Mucosa of gallbladder (tissue), 1 donor: Measurements from ENCODE around the gene SDE2. TPM values are rescaled to one million over a fixed set of nuclear protein-coding genes. Genes with fewer than 3 reads are reported as not detected.
"Not testable (repeated sequence)": the region's sequence is repeated elsewhere in the genome, so short reads cannot be mapped to it uniquely, and the experiment has no call there.

Source experiments
- DNase-seq: peaks from one replicate; pipeline ENCODE4 v3.0.0-alpha.2; 2020; ENCODE audit warnings: low spot score
- total RNA-seq: library from RNA; stranded (reverse); gene quantifications from one replicate; pipeline ENCODE4 v1.2.1, GENCODE V29; 2021
- donor health status: DM: no; HTN: no; CAD: no.

Gene SDE2
- total RNA-seq, result 15.0 TPM

DNA sequence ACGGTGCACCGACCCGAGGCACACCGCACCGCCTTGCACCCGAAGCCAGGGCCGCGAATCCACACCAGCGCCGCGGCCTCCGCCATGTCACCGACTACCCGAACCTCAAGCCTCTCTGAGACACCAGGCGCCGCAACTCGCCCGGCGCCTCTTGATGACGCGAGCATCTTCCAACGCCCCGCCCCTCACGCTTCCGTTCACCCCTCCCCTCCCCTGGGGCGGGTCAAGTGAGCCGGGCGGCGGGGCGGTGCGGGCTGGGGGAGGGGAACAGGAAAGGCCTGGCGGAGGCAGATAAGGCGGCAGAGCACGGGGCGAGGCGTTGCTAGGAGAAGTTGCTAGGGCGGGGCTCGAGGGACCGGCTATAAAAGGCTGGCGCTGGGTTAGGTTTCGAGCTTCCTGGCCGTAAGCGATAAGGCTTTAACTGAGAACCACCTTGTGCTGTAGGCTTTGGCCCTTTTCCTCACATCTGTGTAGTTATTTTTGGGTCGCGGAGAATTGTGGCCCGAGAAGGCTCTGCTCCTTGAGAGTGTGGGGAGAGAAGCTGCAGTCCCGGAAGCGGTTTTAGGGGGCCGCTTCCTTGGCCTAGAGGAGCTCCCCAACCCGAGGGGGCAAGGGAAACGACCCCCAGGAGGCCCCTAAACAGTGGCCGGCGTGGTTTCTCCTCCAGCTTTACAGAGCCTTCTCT lies at the start of gene SDE2:
Gene SDE2, minus strand, starts transcription at position 117 of the 685 bp plus-strand sequence. Its CDS starts 31 bp downstream, at position 86.
- DNase-seq, result peak; percentile 100

DNA sequence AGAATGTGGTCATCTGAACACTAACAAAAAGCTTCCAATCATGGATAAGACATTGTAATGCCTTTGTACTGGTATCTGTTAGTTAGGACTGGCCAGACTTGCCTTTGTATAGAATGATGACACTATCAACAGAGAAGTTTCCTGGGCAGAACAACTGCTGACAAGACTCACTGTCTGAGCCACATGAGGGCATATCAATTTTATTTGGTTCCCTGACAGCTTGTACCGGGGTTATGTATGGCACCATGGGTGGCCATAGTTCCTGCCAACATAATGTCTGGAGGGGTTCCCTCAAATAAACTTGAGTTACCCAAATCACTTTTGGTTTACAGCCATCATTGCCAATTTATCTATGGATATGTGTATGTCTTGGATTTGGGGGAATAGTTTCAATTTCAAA lies 49.7 kb upstream of the SDE2 start:
- no peak for DNase-seq

DNA sequence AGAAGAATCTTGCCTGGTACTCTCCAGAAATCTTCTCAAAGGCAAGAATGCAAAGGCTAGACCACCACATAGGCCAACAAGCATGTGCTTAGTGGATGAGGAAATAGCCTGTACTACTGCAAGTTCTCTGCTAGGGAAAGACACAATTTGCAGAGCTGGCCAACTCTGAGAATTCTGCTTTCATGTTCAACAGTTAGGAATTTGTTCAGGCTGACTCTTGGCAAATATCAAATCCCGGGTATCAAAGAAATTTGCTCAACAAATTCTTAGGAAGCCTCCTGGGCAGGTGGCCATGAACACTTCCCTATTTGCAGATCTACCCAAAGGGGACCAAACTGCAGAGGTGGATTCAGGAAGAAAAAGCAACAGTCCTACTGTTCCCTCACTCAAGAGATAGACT lies 48.4 kb upstream of the SDE2 start:
- DNase-seq, result no peak

DNA sequence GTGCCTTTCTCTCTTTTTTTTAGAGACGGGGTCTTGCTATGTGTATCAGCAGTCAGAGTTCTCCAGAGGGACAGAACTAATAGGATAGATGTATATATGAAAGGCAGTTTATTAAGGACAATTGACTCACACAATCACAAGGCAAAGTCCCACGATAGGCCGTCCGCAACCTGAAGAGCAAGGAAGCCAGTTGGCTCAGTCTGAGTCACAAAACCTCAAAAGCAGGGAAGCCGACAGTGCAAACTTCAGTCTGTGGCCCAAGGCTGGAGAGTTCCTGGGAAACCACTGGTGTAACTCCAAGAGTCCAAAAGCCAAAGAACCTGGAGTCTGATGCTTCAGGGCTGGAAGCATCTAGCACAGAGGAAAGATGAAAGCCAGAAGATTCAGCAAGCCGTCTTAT lies 47.1 kb upstream of the SDE2 start:
- DNase-seq, result no peak

DNA sequence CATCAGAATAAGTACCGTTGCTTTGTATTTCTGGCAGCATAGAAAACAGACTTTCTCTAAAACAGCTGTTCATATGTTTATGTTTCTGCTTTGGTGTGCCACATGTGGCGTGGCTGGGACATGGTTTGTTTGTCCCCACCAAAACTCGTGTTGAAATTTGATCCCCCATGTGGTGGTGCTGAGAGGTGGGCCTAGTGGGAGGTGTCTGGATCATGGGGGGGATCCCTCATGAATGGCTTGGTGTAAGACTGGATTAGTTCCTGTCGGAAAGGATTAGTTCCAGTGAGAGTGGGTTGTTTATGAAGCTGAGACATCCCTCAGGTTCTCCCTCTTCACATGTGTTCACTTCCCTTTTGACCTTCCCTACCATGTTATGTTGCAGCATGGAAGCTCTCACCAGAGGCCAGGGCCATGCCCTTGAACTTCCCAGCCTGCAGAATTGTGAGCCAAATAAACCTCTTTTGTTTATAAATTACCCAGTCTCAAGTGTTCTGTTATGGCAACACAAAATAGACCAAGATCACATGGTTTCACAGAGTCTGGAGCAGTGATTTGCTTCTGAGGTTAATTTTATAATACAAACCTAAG lies 45.5 kb upstream of the SDE2 start:
- DNase-seq, result no peak

DNA sequence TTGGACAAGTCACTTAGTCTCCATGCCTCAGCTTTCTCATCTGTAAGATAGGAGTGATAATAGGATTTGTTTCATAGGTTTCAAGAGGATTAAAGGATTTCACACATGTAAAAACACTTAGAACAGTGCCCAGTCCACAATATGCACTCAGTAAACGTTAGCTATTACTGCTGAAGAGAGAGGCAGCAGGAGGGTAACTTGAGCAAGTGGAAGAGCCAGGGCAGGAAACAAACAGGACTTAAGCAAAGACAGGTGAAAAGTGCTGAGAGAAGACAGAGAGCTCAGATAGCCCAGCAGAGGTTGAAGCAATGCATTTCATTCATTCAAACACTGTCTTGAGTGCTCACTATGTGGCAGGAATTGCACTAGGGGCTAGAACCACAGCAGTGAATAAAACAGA lies 42.3 kb upstream of the SDE2 start:
- no peak for DNase-seq

DNA sequence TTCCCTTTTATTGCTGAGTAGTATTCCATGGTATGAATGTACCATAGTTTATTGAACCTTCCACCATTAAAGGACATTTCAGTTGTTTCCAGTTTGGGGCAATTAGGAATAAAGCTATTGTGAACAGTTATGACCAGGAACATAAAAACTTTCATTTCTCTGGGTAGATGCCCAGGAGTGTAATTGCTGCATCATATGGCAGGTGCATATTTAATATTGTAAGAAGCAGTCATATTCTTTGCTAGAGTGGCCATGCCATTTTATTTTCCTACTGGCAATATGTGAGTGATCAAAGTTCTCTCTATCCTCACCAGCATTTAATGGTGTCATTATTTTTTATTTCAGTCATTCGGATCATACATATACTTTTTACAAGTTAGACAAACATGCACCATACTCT lies 39.5 kb upstream of the SDE2 start:
- DNase-seq, result no peak

DNA sequence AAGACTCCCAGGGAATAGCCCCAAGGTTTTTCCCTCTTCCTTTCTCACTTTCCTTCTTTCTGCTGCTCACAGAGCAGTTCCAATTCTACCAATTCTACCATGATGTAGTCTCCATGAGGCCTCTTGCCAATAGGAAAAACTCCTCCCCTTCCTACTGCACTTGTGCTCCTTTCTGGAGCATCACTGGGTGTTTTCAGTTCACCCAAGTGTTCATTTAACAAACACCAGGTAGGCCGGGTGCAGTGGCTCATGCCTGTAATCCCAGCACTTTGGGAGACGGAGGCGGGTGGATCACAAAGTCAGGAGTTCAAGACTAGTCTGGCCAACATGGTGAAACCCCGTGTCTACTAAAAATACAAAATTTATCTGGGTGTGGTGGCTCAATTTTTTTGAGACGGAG lies 36.8 kb upstream of the SDE2 start:
- DNase-seq, result no peak

DNA sequence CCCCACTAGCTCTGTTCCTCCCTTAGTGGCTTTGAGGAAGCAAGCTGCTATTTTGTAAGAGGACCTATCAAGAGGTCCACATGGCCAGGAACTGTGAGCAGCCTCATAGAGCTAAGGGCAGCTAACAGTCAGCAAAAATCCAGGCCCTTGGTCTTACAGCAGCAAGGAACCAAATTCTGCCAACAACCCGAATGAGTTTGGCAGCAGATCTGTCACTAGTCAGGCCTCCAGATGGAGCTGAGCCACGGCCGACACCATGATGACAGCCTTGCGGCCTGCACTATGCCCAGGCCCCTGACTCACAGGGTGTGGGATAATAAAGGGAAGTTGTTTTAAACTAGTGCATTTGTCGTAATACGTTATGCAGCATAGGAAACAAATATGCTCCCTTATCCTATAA lies 35.3 kb upstream of the SDE2 start:
- DNase-seq, result peak; percentile 80

DNA sequence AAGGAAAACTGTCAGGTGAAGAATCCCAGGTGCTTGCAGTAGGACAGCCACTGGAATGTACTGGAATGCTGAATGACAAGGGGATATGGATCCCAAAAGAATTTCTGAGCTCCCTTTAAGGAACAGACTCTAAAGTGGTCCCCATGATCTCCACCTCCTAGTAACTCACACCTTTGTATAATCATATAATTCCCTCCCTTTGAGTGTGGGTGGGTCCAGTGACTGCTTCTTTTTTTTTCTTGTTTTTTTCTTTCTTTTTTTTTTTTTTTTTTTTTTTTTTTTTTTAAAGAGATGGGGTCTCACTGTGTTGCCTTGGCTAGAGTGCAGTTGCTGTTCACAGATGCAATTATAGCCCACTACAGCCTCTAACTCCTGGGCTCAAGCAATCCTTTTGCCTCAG lies 34.8 kb upstream of the SDE2 start:
- no peak for DNase-seq

DNA sequence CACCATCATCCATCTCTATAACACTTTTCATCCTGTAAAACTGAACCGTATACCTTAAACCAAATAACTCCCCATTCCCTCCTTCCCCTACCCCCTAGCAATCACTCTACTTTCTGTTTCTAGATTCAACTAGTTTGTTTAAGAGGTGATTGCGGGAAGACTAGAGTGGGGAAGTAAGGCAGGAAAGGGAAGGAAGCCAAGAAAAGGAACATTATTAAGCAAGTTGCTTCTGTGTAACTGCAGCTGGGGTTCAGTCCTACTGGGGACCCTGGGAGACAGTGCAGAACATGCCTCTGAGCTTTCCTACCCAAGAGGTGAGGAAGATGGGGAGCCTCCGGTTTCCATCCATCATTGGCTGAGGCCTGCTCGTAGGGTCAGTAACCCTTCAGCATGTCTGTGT lies 34.4 kb upstream of the SDE2 start:
- no peak for DNase-seq

DNA sequence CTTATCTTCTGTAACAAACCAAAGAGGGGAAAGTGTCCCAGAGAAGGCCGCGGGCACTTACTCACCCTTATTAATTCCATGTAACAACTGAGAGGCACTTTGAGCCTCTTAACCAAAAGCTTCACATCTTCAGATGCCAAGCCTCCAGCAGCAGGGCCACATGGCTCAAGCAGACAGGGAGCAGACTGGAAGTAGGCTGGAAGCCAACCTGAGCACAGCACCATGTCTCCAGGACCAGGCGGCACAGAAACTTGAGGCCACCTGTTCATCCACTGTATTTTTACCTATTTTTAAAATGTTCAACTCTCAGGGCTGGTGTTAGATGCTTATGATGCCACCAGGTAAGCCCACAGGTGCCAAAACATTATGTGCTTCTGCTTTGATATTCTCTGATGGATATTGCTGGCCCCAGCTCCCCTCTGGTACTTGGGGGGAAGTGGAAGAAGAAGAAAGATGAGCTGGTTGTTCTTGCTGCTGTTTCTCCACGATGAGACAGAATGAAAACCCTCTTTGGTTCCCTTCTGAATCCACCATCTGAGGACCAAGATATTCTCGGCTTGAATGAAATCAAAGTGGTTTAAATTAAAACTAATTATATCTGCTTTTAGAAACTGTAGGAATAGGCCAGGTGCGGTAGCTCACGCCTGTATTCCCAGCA lies 30.6 kb upstream of the SDE2 start:
- no peak for DNase-seq

DNA sequence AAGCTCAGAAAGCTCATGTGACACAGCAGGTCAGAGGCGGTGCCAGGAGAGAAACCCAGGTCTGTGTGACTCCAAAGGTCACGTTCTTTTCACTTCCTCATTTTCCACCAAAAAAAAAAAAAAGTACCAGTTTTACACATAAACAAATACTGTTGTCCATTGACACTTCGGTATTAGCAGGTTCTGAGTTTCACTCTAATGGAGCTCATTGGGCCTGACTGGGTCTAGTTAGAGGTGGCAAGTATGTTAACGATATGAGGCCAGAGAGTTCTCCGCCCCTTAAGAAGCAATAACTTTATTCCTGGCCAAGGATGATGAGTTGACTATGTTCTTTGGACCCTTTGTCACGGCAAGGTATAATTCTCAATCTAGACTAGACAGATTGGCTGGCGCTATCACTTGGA lies 30.0 kb upstream of the SDE2 start:
- DNase-seq, result peak; percentile 37

DNA sequence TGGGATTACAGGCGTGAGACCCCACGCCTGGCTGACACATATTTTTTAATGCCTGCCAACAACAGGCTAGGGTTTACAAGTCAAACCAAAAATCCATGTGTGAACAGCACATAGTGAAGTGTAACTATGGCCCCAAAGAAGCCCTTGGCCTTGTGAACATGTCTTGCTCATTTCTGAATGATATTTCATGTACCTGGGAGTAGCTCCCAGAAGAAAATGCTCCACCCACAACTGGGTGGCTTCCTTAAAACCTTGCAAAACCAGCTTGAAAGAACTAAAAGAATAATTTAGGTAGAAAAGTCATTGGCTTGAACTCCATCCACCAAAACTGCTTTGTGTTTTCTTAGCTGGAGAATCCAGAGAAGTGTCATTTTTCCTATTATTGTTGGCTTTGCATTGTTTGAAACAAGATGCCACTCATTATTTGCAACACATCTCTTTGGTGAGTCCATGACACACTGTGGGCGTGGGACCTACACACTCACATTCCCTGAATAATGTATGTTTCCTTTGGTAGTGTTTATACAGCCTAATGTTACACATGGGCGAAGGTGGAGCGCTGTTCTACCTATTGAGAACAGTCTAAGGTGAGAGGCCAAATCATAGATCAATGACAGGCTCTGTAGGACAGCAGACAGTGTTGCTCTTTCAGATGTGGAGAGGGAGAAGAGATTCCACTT lies 28.5 kb upstream of the SDE2 start:
- DNase-seq, result no peak

DNA sequence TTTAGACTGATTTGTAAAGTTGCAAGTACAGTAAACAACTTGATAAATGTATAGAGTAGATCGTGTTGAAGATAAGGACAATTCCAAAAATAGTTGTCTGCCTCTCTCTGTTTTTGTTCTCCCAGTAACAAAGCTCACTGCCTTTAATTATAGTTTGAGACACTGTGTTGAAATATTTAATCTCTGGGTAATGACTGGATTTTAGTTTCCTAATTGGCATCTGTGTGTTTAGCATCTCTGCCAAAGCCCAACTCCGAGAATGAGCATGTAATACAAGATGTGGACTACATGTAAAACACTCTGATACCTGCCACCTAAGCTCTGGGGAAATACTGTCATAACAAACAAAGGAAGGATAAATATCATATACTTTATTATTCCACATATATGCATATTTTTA lies 27.7 kb upstream of the SDE2 start:
- no peak for DNase-seq

DNA sequence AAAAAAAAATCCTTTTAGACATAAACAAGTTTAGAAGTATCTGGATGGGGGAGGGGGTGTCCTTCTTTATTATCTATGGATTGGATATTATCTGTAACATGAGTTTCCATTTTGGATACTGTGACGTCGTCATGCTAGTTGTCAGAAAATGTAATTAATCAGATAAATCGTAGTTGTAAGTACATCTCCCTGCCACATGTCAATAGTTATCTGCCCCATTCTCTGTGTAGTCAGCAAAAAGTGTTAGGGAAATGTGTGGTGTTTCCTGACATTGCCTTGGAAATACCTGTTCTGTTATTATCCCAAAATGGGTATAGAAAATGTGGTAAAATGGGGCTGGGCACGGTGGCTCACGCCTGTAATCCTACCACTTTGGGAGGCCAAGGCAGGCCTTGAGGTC lies 24.6 kb upstream of the SDE2 start:
- DNase-seq, result no peak

DNA sequence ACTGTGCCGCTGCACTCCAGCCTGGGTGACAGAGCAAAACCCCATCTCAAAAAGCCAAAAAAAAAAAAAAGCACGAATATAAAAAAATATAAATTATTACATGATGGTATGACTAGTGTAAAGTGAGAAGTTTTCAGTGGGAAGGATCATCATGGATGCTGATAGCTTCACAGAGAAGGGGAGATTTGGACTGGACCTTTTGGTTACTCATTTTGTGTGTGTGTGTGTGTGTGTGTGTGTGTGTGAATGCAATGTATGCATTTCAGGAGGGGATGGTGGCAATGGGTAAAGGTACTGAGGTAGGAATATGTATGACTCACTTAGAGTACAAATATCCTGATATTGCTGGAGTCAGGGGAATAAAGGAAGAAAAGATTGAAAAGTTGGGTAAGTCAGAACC lies 22.7 kb upstream of the SDE2 start:
- no peak for DNase-seq

DNA sequence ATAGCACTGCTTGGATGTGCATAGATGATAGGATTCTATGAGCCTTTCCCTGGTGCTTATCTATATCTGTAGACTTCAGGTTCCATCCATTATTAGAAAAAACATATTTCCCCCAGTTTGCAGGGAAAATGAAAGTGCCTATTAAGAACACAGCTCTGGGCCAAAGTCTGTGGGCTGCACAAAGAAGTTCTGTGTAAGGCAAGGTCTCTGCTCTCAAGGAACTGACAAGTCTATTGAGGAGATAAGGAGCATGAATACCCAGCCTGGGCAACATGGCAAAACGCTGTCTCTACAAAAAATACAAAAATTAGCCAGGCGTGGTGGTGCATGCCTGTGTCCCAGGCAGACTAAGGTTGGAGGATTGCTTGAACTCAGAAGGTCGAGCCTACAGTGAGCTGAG lies 22.3 kb upstream of the SDE2 start:
- no peak for DNase-seq

DNA sequence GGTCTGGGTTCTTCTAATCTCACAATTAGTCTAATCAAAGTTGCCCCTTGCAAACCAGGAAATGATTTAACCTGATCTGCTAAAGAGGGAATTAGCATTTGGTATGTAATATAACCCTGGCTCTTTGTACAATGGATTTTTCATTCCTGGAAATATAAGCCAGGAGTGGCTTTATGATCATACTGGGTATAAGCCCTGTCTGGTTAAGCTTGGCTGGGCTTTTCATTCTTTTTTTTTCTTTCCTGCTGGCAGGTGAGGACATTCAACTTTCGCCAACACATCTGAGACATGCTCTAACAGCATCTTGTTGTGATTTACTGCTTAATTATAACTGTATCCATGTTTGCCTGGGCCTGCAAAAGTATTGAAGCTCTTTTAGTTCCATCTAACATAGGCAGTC lies 20.4 kb upstream of the SDE2 start:
- no peak for DNase-seq

DNA sequence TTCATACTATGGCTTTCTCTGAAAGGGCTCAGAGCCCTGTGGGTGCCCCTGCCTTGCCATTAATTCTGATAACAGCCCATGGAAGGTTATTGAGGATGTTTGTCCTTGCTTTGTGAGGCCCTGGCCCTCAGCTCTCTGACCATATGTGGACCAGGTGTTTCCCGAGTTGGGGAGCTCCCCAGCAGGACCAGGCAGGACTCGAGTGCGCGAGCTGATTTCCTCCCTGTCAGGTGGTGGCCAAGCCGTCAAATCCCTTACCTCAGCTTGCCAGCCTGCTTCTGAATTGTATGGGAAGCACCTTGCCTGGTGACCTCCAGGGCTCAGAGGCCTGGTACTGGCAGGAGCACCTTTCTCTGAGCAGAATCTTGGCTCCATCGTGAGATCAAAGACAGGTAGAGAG lies 17.9 kb upstream of the SDE2 start:
- DNase-seq, result no peak

DNA sequence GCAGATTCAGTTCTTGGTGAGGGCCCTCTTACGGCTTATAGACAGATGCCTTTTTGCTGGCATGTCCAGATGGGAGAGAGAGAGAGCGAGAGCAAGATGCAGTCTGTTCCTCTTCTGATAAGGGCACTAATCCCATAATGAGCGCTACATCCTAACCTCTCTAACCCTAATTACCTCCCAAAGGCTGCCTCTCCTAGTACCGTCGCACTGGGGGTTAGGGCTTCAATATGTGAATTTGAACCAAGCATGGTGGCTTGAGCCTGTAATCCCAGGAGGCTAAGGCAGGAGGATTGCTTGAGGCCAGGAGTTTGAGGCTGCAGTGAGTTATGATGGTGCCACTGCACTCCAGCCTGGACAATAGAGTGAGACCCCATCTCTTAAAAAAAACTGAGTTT lies 10.5 kb upstream of the SDE2 start:
- no peak for DNase-seq

DNA sequence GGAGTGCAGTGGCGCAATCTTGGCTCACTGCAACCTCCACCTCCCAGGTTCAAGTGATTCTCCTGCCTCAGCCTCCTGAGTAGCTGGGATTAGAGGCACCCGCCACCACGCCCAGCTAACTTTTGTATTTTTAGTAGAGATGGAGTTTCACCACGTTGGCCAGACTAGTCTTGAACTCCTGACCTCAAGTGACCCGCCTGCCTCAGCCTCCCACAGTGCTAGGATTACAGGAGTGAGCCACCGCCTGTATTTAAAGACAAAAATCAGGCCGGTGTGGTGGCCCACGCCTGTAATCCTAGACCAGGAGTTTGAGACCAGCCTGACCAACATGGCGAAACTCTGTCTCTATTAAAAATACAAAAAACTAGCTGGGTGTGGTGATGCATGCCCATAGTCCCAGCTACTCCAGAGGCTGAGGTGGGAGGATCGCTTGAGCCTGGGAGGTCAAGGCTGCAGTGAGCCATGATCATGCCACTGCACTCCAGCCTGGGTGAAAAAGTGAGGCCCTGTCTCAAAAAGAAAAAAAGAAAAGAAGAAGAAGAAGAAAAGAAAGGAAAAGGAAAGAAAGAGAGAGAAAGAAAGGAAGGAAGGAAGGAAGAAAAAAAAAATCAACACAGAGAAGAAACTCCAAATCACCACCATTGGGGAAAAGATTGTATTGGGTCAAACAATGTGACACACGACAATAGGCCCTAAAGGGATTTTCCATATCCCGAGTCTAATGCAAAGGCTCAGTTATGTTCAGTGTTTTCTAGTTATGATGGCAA lies 8.2 kb upstream of the SDE2 start:
- not testable (repeated sequence) for DNase-seq
